Loucy (cell line): ENCODE results near the gene JAZF1.

Experiments
- H2AFZ ChIP-seq: fragments of 200-600 bp; sonication (generic); 2 replicates; pipeline ENCODE4 v1.6.0; 2016; ENCODE audit warnings: antibody characterized with exemption, mild to moderate bottlenecking, low read length, moderate library complexity
- H3F3A ChIP-seq: fragments of 200-600 bp; 2 replicates; pipeline ENCODE4 v1.6.0; 2016; ENCODE audit warnings: antibody characterized with exemption, low read depth, mild to moderate bottlenecking
- H3K27me3 ChIP-seq: fragments of 200-600 bp; sonication (generic); 2 replicates; pipeline ENCODE4 v1.6.1; 2014; ENCODE audit warnings: low read length, mild to moderate bottlenecking; ENCODE audit not compliant: insufficient read depth, poor library complexity, severe bottlenecking
- H3K36me3 ChIP-seq: fragments of 200-600 bp; sonication (generic); 2 replicates; pipeline ENCODE4 v1.6.1; 2016; ENCODE audit warnings: low read length; ENCODE audit not compliant: insufficient read depth
- H3K4me1 ChIP-seq: fragments of 200-600 bp; sonication (generic); 2 replicates; pipeline ENCODE4 v1.5.1; 2014; ENCODE audit warnings: low read length, mild to moderate bottlenecking; ENCODE audit not compliant: insufficient read depth, poor library complexity, severe bottlenecking
- H3K4me2 ChIP-seq: fragments of 200-600 bp; sonication (generic); 2 replicates; pipeline ENCODE4 v1.6.0; 2014; ENCODE audit warnings: antibody characterized with exemption, low read length, low read depth, mild to moderate bottlenecking; ENCODE audit not compliant: poor library complexity, severe bottlenecking
- H3K4me3 ChIP-seq: fragments of 200-600 bp; sonication (generic); 2 replicates; pipeline ENCODE4 v1.5.1; 2014; ENCODE audit warnings: low read length, mild to moderate bottlenecking, mixed read lengths; ENCODE audit not compliant: poor library complexity, severe bottlenecking
- H3K79me2 ChIP-seq: fragments of 200-600 bp; sonication (generic); 2 replicates; pipeline ENCODE4 v1.6.1; 2014; ENCODE audit warnings: low read length; ENCODE audit not compliant: insufficient read depth
- H3K9ac ChIP-seq: fragments of 200-600 bp; sonication (generic); 2 replicates; pipeline ENCODE4 v1.6.0; 2014; ENCODE audit warnings: mild to moderate bottlenecking, low read depth, low read length, moderate library complexity; ENCODE audit not compliant: poor library complexity, severe bottlenecking
- H3K9me2 ChIP-seq: fragments of 200-600 bp; sonication (generic); replicated peaks from 2 replicates; pipeline ENCODE4 v1.6.1; 2016; ENCODE audit warnings: low read depth, low read length, mixed read lengths
- H3K9me3 ChIP-seq: fragments of 200-600 bp; sonication (generic); 2 replicates; pipeline ENCODE4 v1.6.1; 2014; ENCODE audit warnings: mild to moderate bottlenecking, antibody characterized with exemption, low read length, low read depth; ENCODE audit not compliant: insufficient read depth
- H4K20me1 ChIP-seq: fragments of 200-600 bp; sonication (generic); 2 replicates; pipeline ENCODE4 v1.6.0; 2014; ENCODE audit warnings: antibody characterized with exemption, low read length, mild to moderate bottlenecking; ENCODE audit not compliant: insufficient read depth, poor library complexity, severe bottlenecking
- EZH2phosphoT487 ChIP-seq: fragments of 200-600 bp; IDR thresholded peaks from 2 replicates; pipeline ENCODE4 v1.6.1; 2018; ENCODE audit warnings: antibody characterized with exemption, mild to moderate bottlenecking, moderate library complexity, borderline replicate concordance
- TF ChIP-seq, protein P1 (sequence below): fragments of 200-600 bp; sonication (generic); conservative IDR thresholded peaks from 2 replicates; pipeline ENCODE4 v1.5.1; 2014; ENCODE audit warnings: mild to moderate bottlenecking, antibody characterized with exemption, low read length

JAZF1 gene

DNA sequence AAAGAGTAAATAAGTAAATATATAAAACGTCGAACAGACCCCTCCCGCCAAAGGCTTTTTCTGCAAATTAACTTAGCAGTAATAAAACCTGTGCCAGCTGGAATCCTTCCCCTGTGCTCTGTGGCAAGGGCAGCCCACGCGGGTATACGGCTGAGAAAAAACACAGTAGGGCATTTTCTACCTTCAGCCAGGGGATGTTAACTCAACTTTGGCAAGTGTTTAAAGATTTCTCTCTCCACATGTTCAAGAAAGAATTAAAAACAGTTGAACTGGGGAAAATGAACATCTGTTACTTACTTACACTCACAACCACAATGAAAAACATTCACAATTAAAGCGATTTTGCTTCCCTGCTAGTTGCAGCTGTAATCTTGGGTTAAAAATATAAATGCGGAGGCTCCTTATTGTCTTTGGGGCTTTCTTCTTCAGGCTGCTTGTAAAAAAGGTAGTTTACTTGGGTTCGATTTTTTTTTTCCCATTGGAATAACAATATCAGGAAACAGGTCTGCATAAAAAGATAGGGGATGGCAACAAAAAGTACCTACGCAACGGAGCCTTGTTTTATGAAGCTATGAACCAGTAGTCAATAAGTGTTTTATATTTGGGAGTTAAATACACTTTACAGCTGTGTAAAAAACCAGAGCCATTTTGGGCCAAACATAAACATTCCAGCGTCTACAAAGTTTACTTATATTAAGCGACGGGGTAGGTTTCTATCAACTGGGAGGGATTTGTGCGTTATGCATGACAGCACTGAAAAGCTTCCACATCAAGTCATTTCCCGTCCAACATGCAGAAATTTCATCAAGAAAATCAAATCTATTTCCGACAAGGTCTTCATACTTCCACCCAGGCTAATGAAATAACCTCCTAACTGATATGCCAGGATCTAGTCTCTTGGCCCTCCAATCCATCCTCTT is 308.0 kb downstream of the JAZF1 start:
- TF ChIP-seq EZH2phosphoT487 = no peak
- TF ChIP-seq, protein P1, sequence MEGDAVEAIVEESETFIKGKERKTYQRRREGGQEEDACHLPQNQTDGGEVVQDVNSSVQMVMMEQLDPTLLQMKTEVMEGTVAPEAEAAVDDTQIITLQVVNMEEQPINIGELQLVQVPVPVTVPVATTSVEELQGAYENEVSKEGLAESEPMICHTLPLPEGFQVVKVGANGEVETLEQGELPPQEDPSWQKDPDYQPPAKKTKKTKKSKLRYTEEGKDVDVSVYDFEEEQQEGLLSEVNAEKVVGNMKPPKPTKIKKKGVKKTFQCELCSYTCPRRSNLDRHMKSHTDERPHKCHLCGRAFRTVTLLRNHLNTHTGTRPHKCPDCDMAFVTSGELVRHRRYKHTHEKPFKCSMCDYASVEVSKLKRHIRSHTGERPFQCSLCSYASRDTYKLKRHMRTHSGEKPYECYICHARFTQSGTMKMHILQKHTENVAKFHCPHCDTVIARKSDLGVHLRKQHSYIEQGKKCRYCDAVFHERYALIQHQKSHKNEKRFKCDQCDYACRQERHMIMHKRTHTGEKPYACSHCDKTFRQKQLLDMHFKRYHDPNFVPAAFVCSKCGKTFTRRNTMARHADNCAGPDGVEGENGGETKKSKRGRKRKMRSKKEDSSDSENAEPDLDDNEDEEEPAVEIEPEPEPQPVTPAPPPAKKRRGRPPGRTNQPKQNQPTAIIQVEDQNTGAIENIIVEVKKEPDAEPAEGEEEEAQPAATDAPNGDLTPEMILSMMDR = no peak
- Histone ChIP-seq H2AFZ (no peak overlapping the region), H3K4me3 (no peak overlapping the region), H3K9me3 (no peaks in the 10 kb centered on the region), H3K36me3 (no peaks in the 10 kb centered on the region), H3K4me1 (no peaks in the 10 kb centered on the region), H3K4me2 (no peak overlapping the region), H3K9ac (no peak overlapping the region), H3K27me3 (no peaks in the 10 kb centered on the region), H4K20me1 (no peaks in the 10 kb centered on the region), H3K9me2 (no peaks in the 10 kb centered on the region), H3K79me2 (no peaks in the 10 kb centered on the region), H3F3A (no peaks in the 10 kb centered on the region)

DNA sequence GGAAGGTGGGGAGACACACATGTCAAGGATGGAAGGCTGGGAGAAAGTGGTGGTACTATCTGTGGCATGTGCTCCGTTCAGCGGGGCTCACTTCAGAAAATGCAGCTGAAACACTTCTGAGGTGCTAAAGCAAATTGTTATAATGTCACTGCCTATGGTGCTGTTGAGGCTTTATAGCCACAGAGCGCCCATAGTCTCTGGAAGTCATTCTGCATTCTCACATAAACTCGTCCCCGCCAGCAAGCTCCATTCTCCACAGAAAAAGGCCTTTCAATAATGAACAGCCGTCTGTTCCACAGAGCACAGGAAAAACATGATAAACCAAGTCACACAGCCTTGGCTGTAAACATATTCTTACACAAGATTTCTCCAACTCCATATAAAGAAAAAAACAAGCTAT is 308.7 kb downstream of the JAZF1 start:
- Histone ChIP-seq H4K20me1 (no peaks in the 10 kb centered on the region), H3K9ac (no peak overlapping the region), H2AFZ (no peak overlapping the region), H3K79me2 (no peaks in the 10 kb centered on the region), H3K9me2 (no peaks in the 10 kb centered on the region), H3K36me3 (no peaks in the 10 kb centered on the region), H3K9me3 (no peaks in the 10 kb centered on the region), H3F3A (no peaks in the 10 kb centered on the region), H3K4me3 (no peak overlapping the region), H3K4me2 (no peak overlapping the region), H3K27me3 (no peaks in the 10 kb centered on the region), H3K4me1 (peaks cover 5% of the 10 kb centered on the region)
- TF ChIP-seq, protein P1 = no peak
- TF ChIP-seq EZH2phosphoT487 = no peak

DNA sequence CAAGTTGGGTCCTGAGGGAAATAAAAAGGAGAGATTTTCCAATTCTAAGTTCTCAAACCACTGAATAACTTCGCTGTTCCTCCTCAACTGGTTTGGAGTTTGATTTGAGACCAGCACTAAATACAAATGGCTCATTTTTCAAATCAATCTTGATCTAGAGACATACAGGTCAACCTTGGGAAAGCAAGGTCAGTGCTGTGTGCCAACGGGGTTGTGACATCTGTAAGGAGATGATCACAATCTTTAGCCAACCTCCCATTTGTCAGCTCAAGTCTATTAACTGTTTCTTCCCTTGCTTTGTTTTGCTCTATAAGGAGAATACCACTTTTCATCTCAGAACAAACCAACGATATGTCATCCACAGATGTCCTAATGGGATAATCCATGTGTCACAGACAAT is 309.5 kb downstream of the JAZF1 start:
- Histone ChIP-seq H4K20me1 (no peaks in the 10 kb centered on the region), H3K27me3 (no peaks in the 10 kb centered on the region), H3K4me2 (no peak overlapping the region), H3K79me2 (no peaks in the 10 kb centered on the region), H3F3A (no peaks in the 10 kb centered on the region), H2AFZ (no peak overlapping the region), H3K36me3 (no peaks in the 10 kb centered on the region), H3K9ac (no peak overlapping the region), H3K9me2 (no peaks in the 10 kb centered on the region), H3K4me3 (no peak overlapping the region), H3K9me3 (no peaks in the 10 kb centered on the region), H3K4me1 (peaks cover 13% of the 10 kb centered on the region)
- TF ChIP-seq EZH2phosphoT487 = no peak
